ENCODE data around the gene HSPB6.

DNA sequence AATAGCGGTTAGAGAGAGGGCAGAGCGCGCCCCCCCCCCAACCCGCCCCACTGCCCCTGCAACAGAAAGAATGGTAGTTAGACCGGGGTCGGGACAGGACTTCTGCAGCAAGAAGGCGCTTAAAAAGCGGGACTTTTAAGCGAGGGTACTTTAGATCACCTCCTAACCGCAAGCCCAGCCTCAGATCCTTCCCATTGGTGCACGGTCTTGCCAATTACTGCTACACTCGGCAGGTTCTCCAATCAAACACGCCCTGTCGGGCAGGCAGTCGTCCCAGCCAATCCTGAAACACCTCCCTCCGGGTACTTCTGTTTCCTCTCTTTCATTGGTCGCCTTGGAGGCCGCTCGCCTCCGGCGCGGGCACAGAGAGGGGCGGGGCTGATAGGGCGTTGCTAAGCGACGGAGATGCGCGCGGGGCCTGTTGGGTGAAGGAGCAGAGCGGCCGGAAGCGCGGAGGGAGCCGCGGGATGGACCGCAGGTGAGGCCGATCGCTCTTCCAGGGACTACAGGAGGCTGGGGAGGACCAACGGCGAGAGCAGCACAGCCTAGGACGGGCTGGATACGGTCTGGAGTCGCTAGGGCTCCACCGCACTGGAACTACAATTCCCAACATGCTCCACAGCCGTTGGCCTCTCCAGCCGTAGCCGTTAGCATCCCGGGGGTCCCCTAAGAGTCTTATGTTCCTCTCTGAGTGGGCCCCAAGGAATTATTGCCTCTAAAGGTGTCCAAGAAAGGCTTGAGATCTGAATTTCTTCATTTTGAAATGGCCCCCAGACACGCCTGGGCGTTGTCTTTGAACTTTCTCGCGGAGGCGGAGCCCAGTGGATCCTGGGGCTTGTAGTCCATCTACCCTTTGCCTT is 1.1 kb upstream of the HSPB6 start, which contains the start of gene PROSER3:
- TF ChIP-seq, protein P1, sequence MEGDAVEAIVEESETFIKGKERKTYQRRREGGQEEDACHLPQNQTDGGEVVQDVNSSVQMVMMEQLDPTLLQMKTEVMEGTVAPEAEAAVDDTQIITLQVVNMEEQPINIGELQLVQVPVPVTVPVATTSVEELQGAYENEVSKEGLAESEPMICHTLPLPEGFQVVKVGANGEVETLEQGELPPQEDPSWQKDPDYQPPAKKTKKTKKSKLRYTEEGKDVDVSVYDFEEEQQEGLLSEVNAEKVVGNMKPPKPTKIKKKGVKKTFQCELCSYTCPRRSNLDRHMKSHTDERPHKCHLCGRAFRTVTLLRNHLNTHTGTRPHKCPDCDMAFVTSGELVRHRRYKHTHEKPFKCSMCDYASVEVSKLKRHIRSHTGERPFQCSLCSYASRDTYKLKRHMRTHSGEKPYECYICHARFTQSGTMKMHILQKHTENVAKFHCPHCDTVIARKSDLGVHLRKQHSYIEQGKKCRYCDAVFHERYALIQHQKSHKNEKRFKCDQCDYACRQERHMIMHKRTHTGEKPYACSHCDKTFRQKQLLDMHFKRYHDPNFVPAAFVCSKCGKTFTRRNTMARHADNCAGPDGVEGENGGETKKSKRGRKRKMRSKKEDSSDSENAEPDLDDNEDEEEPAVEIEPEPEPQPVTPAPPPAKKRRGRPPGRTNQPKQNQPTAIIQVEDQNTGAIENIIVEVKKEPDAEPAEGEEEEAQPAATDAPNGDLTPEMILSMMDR (conservative IDR thresholded peaks at IDR 0.05 in 1 of 2, IDR thresholded peaks at IDR 0.05 in 1 of 2; ENCODE audit: extremely low read depth in 1 of 2, insufficient read depth in 1 of 2, low read depth in 1 of 2, low read length in 2 of 2), result no peak
- TF ChIP-seq EZH2 (IDR thresholded peaks at IDR 0.05; ENCODE audit: borderline replicate concordance, low read length), result no peak

Data from mammary epithelial cell (primary cell).